RWPE2 (cell line): Measurements from ENCODE around the gene SCFD2.

ENCODE experiments used
- ATAC-seq: fragments of 200-7000 bp; cut with Tn5 transposase; 3 replicates; pipeline ENCODE4 v1.9.1; 2021; ENCODE audit warnings: low read depth
- DNase-seq: peaks from one replicate; pipeline ENCODE4 v3.0.0-alpha.2; 2020; ENCODE audit warnings: low spot score
- H3K27ac ChIP-seq: fragments of 450-650 bp; 2 replicates; pipeline ENCODE4 v1.5.1; 2017; ENCODE audit warnings: mild to moderate bottlenecking; ENCODE audit not compliant: poor library complexity, severe bottlenecking
- H3K27me3 ChIP-seq: fragments of 250-450 bp; sonication (Bioruptor Pico); 2 replicates; pipeline ENCODE4 v1.5.1; 2021; ENCODE audit warnings: mild to moderate bottlenecking, moderate library complexity; ENCODE audit not compliant: insufficient read depth, poor library complexity, severe bottlenecking
- H3K36me3 ChIP-seq: fragments of 250-450 bp; sonication (Bioruptor Pico); 2 replicates; pipeline ENCODE4 v1.5.1; 2020; ENCODE audit warnings: low read depth, mild to moderate bottlenecking, moderate library complexity
- H3K4me1 ChIP-seq: fragments of 250-450 bp; sonication (Bioruptor Pico); 2 replicates; pipeline ENCODE4 v1.5.1; 2021; ENCODE audit warnings: mild to moderate bottlenecking, moderate library complexity; ENCODE audit not compliant: insufficient read depth, poor library complexity, severe bottlenecking
- H3K4me3 ChIP-seq: fragments of 250-450 bp; sonication (Bioruptor Pico); 2 replicates; pipeline ENCODE4 v1.5.1; 2021; ENCODE audit warnings: mild to moderate bottlenecking, moderate library complexity; ENCODE audit not compliant: severe bottlenecking
- H3K9me3 ChIP-seq: fragments of 250-450 bp; sonication (Bioruptor Pico); 2 replicates; pipeline ENCODE4 v1.5.1; 2021; ENCODE audit warnings: mild to moderate bottlenecking, moderate library complexity; ENCODE audit not compliant: severe bottlenecking
- TF ChIP-seq, protein P1 (sequence below): fragments of 450-650 bp; IDR thresholded peaks from one replicate; pipeline ENCODE4 v1.5.1; 2017; ENCODE audit warnings: mild to moderate bottlenecking, moderate library complexity; ENCODE audit not compliant: poor library complexity, severe bottlenecking

Gene SCFD2

DNA sequence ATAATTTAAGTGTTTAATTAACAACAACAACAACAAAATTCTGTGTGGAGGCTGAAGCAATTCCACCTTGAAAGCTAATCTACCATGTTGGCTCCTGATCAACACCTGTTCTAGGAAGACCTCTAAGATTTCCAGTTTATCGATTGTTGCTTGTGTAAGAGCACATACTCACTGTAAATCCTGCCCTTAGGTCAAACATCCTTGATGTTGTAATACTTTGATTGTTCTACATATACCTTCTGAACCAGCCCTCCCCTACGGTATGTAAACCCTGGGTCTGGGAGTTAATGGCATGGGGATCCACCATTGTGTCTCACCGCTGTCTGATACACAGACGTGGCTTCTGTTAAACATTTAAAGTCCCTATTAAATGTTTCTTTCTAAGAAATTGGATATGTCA is 430.5 kb downstream of the SCFD2 start:
- no peaks in the 10 kb centered on the region for H3K27me3 ChIP-seq
- TF ChIP-seq, protein P1, sequence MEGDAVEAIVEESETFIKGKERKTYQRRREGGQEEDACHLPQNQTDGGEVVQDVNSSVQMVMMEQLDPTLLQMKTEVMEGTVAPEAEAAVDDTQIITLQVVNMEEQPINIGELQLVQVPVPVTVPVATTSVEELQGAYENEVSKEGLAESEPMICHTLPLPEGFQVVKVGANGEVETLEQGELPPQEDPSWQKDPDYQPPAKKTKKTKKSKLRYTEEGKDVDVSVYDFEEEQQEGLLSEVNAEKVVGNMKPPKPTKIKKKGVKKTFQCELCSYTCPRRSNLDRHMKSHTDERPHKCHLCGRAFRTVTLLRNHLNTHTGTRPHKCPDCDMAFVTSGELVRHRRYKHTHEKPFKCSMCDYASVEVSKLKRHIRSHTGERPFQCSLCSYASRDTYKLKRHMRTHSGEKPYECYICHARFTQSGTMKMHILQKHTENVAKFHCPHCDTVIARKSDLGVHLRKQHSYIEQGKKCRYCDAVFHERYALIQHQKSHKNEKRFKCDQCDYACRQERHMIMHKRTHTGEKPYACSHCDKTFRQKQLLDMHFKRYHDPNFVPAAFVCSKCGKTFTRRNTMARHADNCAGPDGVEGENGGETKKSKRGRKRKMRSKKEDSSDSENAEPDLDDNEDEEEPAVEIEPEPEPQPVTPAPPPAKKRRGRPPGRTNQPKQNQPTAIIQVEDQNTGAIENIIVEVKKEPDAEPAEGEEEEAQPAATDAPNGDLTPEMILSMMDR = no peak
- H3K9me3 ChIP-seq = no peaks in the 10 kb centered on the region
- no peak overlapping the region for H3K27ac ChIP-seq
- ATAC-seq (no peak), DNase-seq (no peak)
- H3K4me1 ChIP-seq = no peaks in the 10 kb centered on the region
- H3K4me3 ChIP-seq = no peak overlapping the region
- H3K36me3 ChIP-seq = no peaks in the 10 kb centered on the region

DNA sequence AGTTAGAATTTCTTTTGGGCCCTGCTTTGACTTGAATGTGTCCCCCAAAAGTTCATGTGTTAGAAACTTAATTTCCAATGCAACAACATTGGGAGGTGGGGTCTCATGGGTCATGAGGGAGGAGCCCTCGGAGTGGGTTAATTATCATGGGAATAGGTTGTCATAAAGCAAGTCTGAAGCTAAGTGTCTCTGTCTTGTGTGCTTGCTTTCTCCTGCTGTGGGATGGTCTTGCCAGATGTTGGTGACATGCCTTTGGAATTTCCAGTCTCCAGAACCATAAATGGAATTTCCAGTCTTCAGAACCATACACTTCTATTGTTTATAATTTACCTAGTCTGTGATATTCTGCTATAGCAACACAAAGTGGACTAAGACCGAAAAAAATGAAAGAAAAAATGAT is 432.1 kb downstream of the SCFD2 start:
- no peak for ATAC-seq
- Histone ChIP-seq H3K27ac (no peak overlapping the region), H3K27me3 (no peaks in the 10 kb centered on the region), H3K4me1 (no peaks in the 10 kb centered on the region), H3K9me3 (no peaks in the 10 kb centered on the region), H3K36me3 (no peaks in the 10 kb centered on the region), H3K4me3 (no peak overlapping the region)
- TF ChIP-seq, protein P1 = no peak
- DNase-seq = no peak

DNA sequence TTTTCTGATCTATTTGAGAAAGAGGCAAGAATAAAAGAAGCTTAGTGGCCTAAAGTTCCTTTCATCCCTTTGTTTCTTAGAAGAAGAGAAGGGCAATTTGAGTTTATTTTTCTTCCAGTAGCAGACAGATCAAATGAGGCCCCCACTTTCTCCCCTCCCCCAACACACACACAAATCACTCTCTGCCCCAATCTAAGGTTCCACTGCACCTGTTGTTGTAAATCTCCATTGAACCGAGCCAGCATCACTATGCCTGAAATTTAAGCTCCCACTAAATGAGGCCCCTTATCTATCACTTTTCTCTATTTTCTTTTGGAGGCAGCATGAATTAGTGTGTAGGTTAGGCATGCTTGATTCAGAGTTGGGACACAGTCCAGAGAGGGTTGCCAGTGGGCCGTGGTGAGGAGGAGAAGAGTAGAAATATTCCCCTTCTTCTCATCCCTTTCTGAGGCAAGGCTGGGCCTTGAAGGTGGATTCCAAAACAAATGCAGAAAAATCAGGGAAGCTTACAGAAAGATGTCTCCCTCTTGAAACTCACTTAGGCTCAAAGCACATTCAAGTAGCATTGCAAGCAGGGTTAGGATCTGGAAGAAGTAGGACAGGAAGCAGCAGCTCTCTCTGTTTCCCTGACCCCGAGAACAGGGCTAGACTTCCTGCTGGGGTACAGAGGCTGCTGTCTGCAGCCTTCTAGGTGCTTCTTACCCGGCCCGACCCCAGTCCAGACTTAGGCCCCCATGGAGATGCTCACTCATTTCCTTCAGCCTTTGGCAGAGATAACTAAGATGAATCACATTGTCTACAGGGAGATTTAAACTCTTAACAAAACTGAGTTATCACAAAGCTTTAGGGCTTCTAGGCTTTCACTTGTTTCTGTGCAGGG is 433.0 kb downstream of the SCFD2 start:
- H3K4me1 ChIP-seq = no peaks in the 10 kb centered on the region
- DNase-seq = no peak
- ATAC-seq = no peak
- H3K36me3 ChIP-seq = no peaks in the 10 kb centered on the region
- H3K9me3 ChIP-seq = no peaks in the 10 kb centered on the region
- TF ChIP-seq, protein P1 = no peak
- no peak overlapping the region for H3K4me3 ChIP-seq
- H3K27me3 ChIP-seq = no peaks in the 10 kb centered on the region
- no peak overlapping the region for H3K27ac ChIP-seq

DNA sequence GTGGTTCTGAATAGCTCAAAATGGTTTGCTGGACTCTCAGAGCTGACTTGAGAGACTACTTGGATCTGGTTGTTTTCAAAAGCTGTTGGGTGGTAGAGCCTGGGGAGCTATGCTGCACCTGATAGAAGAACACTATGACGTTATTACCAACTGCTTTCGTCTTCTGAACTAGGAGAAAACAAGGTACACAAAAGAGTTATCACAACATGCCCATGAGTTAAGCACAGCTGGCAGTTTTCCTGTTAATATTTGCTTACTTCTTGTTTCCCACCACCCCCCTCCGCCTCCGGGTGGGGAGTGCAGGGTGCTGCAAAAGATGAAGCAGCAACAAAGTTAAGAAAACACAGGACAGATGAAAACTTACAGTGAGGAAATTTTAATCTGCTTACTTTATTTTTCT is 434.6 kb downstream of the SCFD2 start:
- DNase-seq (no peak), ATAC-seq (no peak)
- H3K4me1 ChIP-seq = no peaks in the 10 kb centered on the region
- no peak overlapping the region for H3K27ac ChIP-seq
- no peak overlapping the region for H3K4me3 ChIP-seq
- TF ChIP-seq, protein P1 = no peak
- H3K36me3 ChIP-seq = no peaks in the 10 kb centered on the region
- no peaks in the 10 kb centered on the region for H3K27me3 ChIP-seq
- no peaks in the 10 kb centered on the region for H3K9me3 ChIP-seq
